ENCODE data around the gene AOC2.
"Not testable (repeated sequence)": the region's sequence is repeated elsewhere in the genome, so short reads cannot be mapped to it uniquely, and the experiment has no call there.

The AOC2 gene

GRCh38 chr17:42883802-42884558 lies 39.6 kb downstream of the AOC2 start:
- no peak overlapping the region for H3K4me3 ChIP-seq (ENCODE audit: control insufficient read depth, low read depth, low read length)
- no peak for TF ChIP-seq CTCF (conservative IDR thresholded peaks at IDR 0.05; ENCODE audit: control insufficient read depth, insufficient read depth, low read depth, low read length)
- DNase-seq (ENCODE audit: low read depth): no peak

DNA sequence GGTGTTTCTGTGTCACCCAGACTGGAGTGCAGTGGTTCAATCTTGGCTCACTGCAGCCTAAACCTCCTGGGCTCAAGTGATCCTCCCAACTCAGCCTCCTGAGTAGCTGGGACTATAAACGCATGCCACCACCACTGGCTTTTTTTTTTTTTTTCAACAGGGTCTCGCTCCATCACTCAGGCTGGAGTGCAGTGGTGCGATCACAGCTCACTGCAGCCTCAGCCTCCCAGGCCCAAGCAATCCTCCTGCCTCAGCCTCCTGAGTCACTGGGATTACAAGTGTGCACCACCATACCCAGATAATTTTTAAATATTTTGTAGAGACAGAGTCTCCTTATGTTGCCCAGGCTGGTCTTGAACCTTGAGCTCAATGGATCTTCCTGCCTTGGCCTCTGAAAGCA lies 41.4 kb downstream of the AOC2 start:
- not testable (repeated sequence) for H3K4me3 ChIP-seq (ENCODE audit: control insufficient read depth, low read depth, low read length); DNase-seq (ENCODE audit: low read depth)

GRCh38 chr17:42886283-42887176 lies 42.1 kb downstream of the AOC2 start:
- no peak for TF ChIP-seq CTCF (conservative IDR thresholded peaks at IDR 0.05; ENCODE audit: control insufficient read depth, insufficient read depth, low read depth, low read length)
- no peak for DNase-seq (ENCODE audit: low read depth)
- H3K4me3 ChIP-seq (ENCODE audit: control insufficient read depth, low read depth, low read length): no peak overlapping the region

- no peak for DNase-seq (ENCODE audit: low read depth)
Measured at GRCh38 chr17:42889809-42890208, 45.4 kb downstream of the AOC2 start.

GRCh38 chr17:42891539-42892152 lies 47.3 kb downstream of the AOC2 start:
- no peak for DNase-seq (ENCODE audit: low read depth)
- TF ChIP-seq CTCF (conservative IDR thresholded peaks at IDR 0.05; ENCODE audit: control insufficient read depth, insufficient read depth, low read depth, low read length): no peak
- no peak overlapping the region for H3K4me3 ChIP-seq (ENCODE audit: control insufficient read depth, low read depth, low read length)

More at GRCh38 chr17:42889809-42890208, 45.4 kb downstream of the AOC2 start:
- no peak overlapping the region for H3K4me3 ChIP-seq (ENCODE audit: control insufficient read depth, low read depth, low read length)
- TF ChIP-seq CTCF (conservative IDR thresholded peaks at IDR 0.05; ENCODE audit: control insufficient read depth, insufficient read depth, low read depth, low read length): no peak

GRCh38 chr17:42893359-42893758 lies 49.0 kb downstream of the AOC2 start:
- TF ChIP-seq CTCF (conservative IDR thresholded peaks at IDR 0.05; ENCODE audit: control insufficient read depth, insufficient read depth, low read depth, low read length): no peak
- H3K4me3 ChIP-seq (ENCODE audit: control insufficient read depth, low read depth, low read length): no peak overlapping the region
- DNase-seq (ENCODE audit: low read depth): no peak
